HEK293 (cell line): Measurements from ENCODE around the gene BAK1.

Experiments used
- BCL11A ChIP-seq: fragments of 450-650 bp; formaldehyde crosslinking; IDR thresholded peaks from 2 replicates; pipeline ENCODE4 v1.5.1; 2016; ENCODE audit warnings: low read depth, missing biosample characterization, missing genetic modification characterization
- GLI2 ChIP-seq: fragments of 450-650 bp; formaldehyde crosslinking; IDR thresholded peaks from 2 replicates; pipeline ENCODE4; 2017; ENCODE audit warnings: missing biosample characterization, missing genetic modification characterization, low read depth, borderline replicate concordance
- KLF10 ChIP-seq: fragments of 450-650 bp; IDR thresholded peaks from 2 replicates; pipeline ENCODE4 v1.5.1; 2018; ENCODE audit warnings: missing biosample characterization, mild to moderate bottlenecking, missing genetic modification characterization
- KLF9 ChIP-seq: fragments of 450-650 bp; formaldehyde crosslinking; IDR thresholded peaks from 2 replicates; pipeline ENCODE4 v1.5.1; 2016; ENCODE audit warnings: missing biosample characterization, missing genetic modification characterization, low read depth
- PRDM1 ChIP-seq: fragments of 450-650 bp; formaldehyde crosslinking; IDR thresholded peaks from 2 replicates; pipeline ENCODE4; 2016; ENCODE audit warnings: missing biosample characterization, missing genetic modification characterization
- SALL2 ChIP-seq: fragments of 450-650 bp; formaldehyde crosslinking; IDR thresholded peaks from 2 replicates; pipeline ENCODE4 v1.5.0; 2017; ENCODE audit warnings: missing biosample characterization, mild to moderate bottlenecking, missing genetic modification characterization, borderline replicate concordance
- SP3 ChIP-seq: fragments of 450-650 bp; formaldehyde crosslinking; IDR thresholded peaks from 2 replicates; pipeline ENCODE4 v1.5.1; 2016; ENCODE audit warnings: missing biosample characterization, missing genetic modification characterization
- SP7 ChIP-seq: fragments of 450-650 bp; formaldehyde crosslinking; IDR thresholded peaks from 2 replicates; pipeline ENCODE4 v1.5.1; 2016; ENCODE audit warnings: missing biosample characterization, missing genetic modification characterization
- YY2 ChIP-seq: fragments of 450-650 bp; formaldehyde crosslinking; IDR thresholded peaks from 2 replicates; pipeline ENCODE4 v1.5.1; 2016; ENCODE audit warnings: missing biosample characterization, missing genetic modification characterization
- ZBTB48 ChIP-seq: fragments of 450-650 bp; formaldehyde crosslinking; IDR thresholded peaks from 2 replicates; pipeline ENCODE4 v1.5.1; 2016; ENCODE audit warnings: missing biosample characterization, missing genetic modification characterization
- ZBTB7A ChIP-seq: fragments of 450-650 bp; formaldehyde crosslinking; IDR thresholded peaks from 2 replicates; pipeline ENCODE4 v1.5.1; 2016; ENCODE audit warnings: low read depth, missing biosample characterization, missing genetic modification characterization
- ZFHX2 ChIP-seq: fragments of 450-650 bp; formaldehyde crosslinking; conservative IDR thresholded peaks from 2 replicates; pipeline ENCODE4 v1.5.1; 2016; ENCODE audit warnings: missing biosample characterization, missing genetic modification characterization
- ZFP41 ChIP-seq: fragments of 450-650 bp; formaldehyde crosslinking; IDR thresholded peaks from 2 replicates; pipeline ENCODE4 v1.5.1; 2016; ENCODE audit warnings: missing biosample characterization, missing genetic modification characterization, borderline replicate concordance
- ZNF121 ChIP-seq: fragments of 450-650 bp; formaldehyde crosslinking; IDR thresholded peaks from 2 replicates; pipeline ENCODE4 v1.5.1; 2016; ENCODE audit warnings: missing biosample characterization, missing genetic modification characterization
- ZNF140 ChIP-seq: fragments of 450-650 bp; formaldehyde crosslinking; IDR thresholded peaks from 2 replicates; pipeline ENCODE4 v1.5.1; 2016; ENCODE audit warnings: missing biosample characterization, missing genetic modification characterization
- ZNF146 ChIP-seq: fragments of 450-650 bp; formaldehyde crosslinking; IDR thresholded peaks from 2 replicates; pipeline ENCODE4 v1.5.1; 2016; ENCODE audit warnings: missing biosample characterization, missing genetic modification characterization
- ZNF155 ChIP-seq: fragments of 450-650 bp; formaldehyde crosslinking; IDR thresholded peaks from 2 replicates; pipeline ENCODE4 v1.5.1; 2016; ENCODE audit warnings: missing biosample characterization, missing genetic modification characterization
- ZNF211 ChIP-seq: fragments of 450-650 bp; formaldehyde crosslinking; IDR thresholded peaks from 2 replicates; pipeline ENCODE4 v1.5.1; 2016; ENCODE audit warnings: low read depth, missing biosample characterization, missing genetic modification characterization
- ZNF223 ChIP-seq: fragments of 450-650 bp; formaldehyde crosslinking; IDR thresholded peaks from 2 replicates; pipeline ENCODE4 v1.5.1; 2016; ENCODE audit warnings: missing biosample characterization, missing genetic modification characterization
- ZNF311 ChIP-seq: fragments of 450-650 bp; formaldehyde crosslinking; IDR thresholded peaks from 2 replicates; pipeline ENCODE4 v1.5.1; 2017; ENCODE audit warnings: missing biosample characterization, missing genetic modification characterization, borderline replicate concordance
- ZNF366 ChIP-seq: fragments of 450-650 bp; formaldehyde crosslinking; conservative IDR thresholded peaks from 2 replicates; pipeline ENCODE4 v1.5.1; 2016; ENCODE audit warnings: missing biosample characterization, missing genetic modification characterization
- ZNF404 ChIP-seq: fragments of 450-650 bp; formaldehyde crosslinking; IDR thresholded peaks from 2 replicates; pipeline ENCODE4 v1.5.1; 2017; ENCODE audit warnings: missing biosample characterization, missing genetic modification characterization
- ZNF501 ChIP-seq: fragments of 450-650 bp; formaldehyde crosslinking; IDR thresholded peaks from 2 replicates; pipeline ENCODE4 v1.5.1; 2016; ENCODE audit warnings: missing biosample characterization, missing genetic modification characterization
- ZNF529 ChIP-seq: fragments of 450-650 bp; formaldehyde crosslinking; IDR thresholded peaks from 2 replicates; pipeline ENCODE4 v1.5.1; 2017; ENCODE audit warnings: missing genetic modification characterization, missing biosample characterization; ENCODE audit not compliant: insufficient replicate concordance
- ZNF544 ChIP-seq: fragments of 450-650 bp; formaldehyde crosslinking; IDR thresholded peaks from 2 replicates; pipeline ENCODE4 v1.5.0; 2017; ENCODE audit warnings: missing biosample characterization, missing genetic modification characterization
- ZNF549 ChIP-seq: fragments of 450-650 bp; IDR thresholded peaks from 2 replicates; pipeline ENCODE4 v1.5.1; 2018; ENCODE audit warnings: missing biosample characterization, missing genetic modification characterization, mild to moderate bottlenecking, inconsistent platforms, moderate library complexity
- ZNF585B ChIP-seq: fragments of 450-650 bp; formaldehyde crosslinking; IDR thresholded peaks from 2 replicates; pipeline ENCODE4 v1.5.1; 2016; ENCODE audit warnings: missing biosample characterization, missing genetic modification characterization
- ZNF596 ChIP-seq: fragments of 450-650 bp; IDR thresholded peaks from 2 replicates; pipeline ENCODE4 v1.5.0; 2018; ENCODE audit warnings: missing biosample characterization, mild to moderate bottlenecking, missing genetic modification characterization, moderate library complexity
- ZNF658 ChIP-seq: fragments of 450-650 bp; formaldehyde crosslinking; IDR thresholded peaks from 2 replicates; pipeline ENCODE4; 2016; ENCODE audit warnings: missing biosample characterization, missing genetic modification characterization
- ZNF664 ChIP-seq: fragments of 450-650 bp; formaldehyde crosslinking; IDR thresholded peaks from 2 replicates; pipeline ENCODE4 v1.5.1; 2016; ENCODE audit warnings: missing biosample characterization, missing genetic modification characterization
- ZNF791 ChIP-seq: fragments of 450-650 bp; formaldehyde crosslinking; IDR thresholded peaks from 2 replicates; pipeline ENCODE4 v1.5.1; 2016; ENCODE audit warnings: missing biosample characterization, missing genetic modification characterization
- ZSCAN16 ChIP-seq: fragments of 450-650 bp; formaldehyde crosslinking; IDR thresholded peaks from 2 replicates; pipeline ENCODE4 v1.5.1; 2016; ENCODE audit warnings: missing biosample characterization, missing genetic modification characterization
- ZXDB ChIP-seq: fragments of 450-650 bp; formaldehyde crosslinking; IDR thresholded peaks from 2 replicates; pipeline ENCODE4 v1.5.1; 2016; ENCODE audit warnings: missing biosample characterization, missing genetic modification characterization
- TF ChIP-seq, protein P1 (sequence below): fragments of 450-650 bp; IDR thresholded peaks from 2 replicates; pipeline ENCODE4 v1.5.1; 2018; ENCODE audit warnings: missing biosample characterization, mild to moderate bottlenecking, missing genetic modification characterization
- TF ChIP-seq, protein P2 (sequence below): fragments of 450-650 bp; formaldehyde crosslinking; IDR thresholded peaks from 2 replicates; pipeline ENCODE4 v1.5.1; 2016; ENCODE audit warnings: missing biosample characterization, missing genetic modification characterization
- TF ChIP-seq, protein P3 (sequence below): fragments of 450-650 bp; formaldehyde crosslinking; IDR thresholded peaks from 2 replicates; pipeline ENCODE4 v1.5.1; 2016; ENCODE audit warnings: missing biosample characterization, missing genetic modification characterization
- TF ChIP-seq, protein P4 (sequence below): fragments of 450-650 bp; formaldehyde crosslinking; IDR thresholded peaks from 2 replicates; pipeline ENCODE4 v1.5.1; 2016; ENCODE audit warnings: missing biosample characterization, missing genetic modification characterization, low read depth

Gene BAK1

DNA sequence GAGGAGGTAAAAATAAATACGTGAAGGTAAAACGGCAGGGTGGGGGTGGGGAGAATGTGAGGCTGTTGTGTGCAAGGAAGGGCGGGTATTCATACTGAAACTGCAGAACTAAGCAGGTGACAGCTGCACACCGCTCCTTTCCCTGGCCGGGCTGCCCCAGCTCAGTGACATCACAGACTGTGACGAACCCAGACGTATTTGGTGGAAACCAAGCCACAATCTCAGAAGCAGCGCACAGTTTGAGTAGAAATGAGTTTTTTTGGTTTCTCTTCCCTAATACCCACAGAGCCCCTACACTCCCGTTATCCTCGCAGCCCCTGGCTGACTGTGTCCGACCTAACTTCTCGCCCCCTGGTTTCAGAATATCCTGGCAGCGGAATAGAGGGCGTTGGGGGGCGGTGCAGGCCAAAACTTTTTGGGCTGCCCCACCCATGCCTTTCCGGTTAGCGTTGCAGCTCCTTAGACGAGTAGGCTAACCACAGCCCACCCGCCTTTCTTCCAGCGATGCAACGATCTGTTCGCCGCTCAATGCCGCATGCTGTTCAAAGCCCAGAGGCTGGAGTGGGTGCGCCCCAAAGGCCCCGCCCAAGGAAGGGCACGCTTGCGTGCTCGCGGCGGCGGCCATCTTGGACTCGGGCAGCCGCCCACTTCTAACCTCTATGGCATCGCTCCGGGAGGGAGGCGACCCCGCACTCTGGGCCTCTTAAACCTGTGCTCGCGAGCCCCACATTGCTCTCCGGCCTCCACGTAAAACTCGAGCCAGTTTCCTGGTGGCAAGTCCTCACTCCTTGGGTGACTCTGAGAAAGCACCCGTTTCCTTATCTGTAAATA lies 9.1 kb downstream of the BAK1 start (continued):
- TF ChIP-seq ZFP41 (tag by site-specific recombination): no peak
- no peak for TF ChIP-seq ZNF658 (tag by site-specific recombination)
- no peak for TF ChIP-seq ZNF140 (tag by site-specific recombination)
- no peak for TF ChIP-seq BCL11A (tag by site-specific recombination)
- peak; percentile 90 for TF ChIP-seq ZFHX2
- TF ChIP-seq GLI2: no peak
- TF ChIP-seq ZNF146 (tag by site-specific recombination): no peak
- TF ChIP-seq, protein P1, sequence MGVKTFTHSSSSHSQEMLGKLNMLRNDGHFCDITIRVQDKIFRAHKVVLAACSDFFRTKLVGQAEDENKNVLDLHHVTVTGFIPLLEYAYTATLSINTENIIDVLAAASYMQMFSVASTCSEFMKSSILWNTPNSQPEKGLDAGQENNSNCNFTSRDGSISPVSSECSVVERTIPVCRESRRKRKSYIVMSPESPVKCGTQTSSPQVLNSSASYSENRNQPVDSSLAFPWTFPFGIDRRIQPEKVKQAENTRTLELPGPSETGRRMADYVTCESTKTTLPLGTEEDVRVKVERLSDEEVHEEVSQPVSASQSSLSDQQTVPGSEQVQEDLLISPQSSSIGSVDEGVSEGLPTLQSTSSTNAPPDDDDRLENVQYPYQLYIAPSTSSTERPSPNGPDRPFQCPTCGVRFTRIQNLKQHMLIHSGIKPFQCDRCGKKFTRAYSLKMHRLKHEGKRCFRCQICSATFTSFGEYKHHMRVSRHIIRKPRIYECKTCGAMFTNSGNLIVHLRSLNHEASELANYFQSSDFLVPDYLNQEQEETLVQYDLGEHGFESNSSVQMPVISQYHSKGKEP (tag by site-specific recombination): peak; percentile 77
- 0 out of 2 replicates have a peak, but pooled peaks have one; percentile 53 for TF ChIP-seq SP7 (tag by site-specific recombination)
- TF ChIP-seq ZNF664 (tag by site-specific recombination): no peak
- TF ChIP-seq ZNF223 (tag by site-specific recombination): no peak
- TF ChIP-seq KLF9 (tag by site-specific recombination): peak; percentile 98
- no peak; the same call in 1 of the 2 replicates for TF ChIP-seq ZBTB48 (tag by site-specific recombination)
- TF ChIP-seq, protein P2, sequence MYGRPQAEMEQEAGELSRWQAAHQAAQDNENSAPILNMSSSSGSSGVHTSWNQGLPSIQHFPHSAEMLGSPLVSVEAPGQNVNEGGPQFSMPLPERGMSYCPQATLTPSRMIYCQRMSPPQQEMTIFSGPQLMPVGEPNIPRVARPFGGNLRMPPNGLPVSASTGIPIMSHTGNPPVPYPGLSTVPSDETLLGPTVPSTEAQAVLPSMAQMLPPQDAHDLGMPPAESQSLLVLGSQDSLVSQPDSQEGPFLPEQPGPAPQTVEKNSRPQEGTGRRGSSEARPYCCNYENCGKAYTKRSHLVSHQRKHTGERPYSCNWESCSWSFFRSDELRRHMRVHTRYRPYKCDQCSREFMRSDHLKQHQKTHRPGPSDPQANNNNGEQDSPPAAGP: peak; percentile 64
- TF ChIP-seq SP3 (tag by site-specific recombination): peak; percentile 98
- peak; percentile 45 for TF ChIP-seq PRDM1 (tag by site-specific recombination)
- TF ChIP-seq ZBTB7A (tag by site-specific recombination): 0 out of 2 replicates have a peak, but pooled peaks have one; percentile 29
- TF ChIP-seq ZXDB: peak; percentile 67
- no peak for TF ChIP-seq ZNF791
- TF ChIP-seq ZNF155: no peak
- TF ChIP-seq ZNF501 (tag by site-specific recombination): peak; percentile 93
- TF ChIP-seq KLF10: peak; percentile 84
- TF ChIP-seq, protein P3, sequence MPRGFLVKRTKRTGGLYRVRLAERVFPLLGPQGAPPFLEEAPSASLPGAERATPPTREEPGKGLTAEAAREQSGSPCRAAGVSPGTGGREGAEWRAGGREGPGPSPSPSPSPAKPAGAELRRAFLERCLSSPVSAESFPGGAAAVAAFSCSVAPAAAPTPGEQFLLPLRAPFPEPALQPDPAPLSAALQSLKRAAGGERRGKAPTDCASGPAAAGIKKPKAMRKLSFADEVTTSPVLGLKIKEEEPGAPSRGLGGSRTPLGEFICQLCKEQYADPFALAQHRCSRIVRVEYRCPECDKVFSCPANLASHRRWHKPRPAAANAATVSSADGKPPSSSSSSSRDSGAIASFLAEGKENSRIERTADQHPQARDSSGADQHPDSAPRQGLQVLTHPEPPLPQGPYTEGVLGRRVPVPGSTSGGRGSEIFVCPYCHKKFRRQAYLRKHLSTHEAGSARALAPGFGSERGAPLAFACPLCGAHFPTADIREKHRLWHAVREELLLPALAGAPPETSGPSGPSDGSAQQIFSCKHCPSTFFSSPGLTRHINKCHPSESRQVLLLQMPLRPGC (tag by site-specific recombination): 0 out of 2 replicates have a peak, but pooled peaks have one; percentile 10
- peak; percentile 56 for TF ChIP-seq ZNF366 (tag by site-specific recombination)
- TF ChIP-seq, protein P4, sequence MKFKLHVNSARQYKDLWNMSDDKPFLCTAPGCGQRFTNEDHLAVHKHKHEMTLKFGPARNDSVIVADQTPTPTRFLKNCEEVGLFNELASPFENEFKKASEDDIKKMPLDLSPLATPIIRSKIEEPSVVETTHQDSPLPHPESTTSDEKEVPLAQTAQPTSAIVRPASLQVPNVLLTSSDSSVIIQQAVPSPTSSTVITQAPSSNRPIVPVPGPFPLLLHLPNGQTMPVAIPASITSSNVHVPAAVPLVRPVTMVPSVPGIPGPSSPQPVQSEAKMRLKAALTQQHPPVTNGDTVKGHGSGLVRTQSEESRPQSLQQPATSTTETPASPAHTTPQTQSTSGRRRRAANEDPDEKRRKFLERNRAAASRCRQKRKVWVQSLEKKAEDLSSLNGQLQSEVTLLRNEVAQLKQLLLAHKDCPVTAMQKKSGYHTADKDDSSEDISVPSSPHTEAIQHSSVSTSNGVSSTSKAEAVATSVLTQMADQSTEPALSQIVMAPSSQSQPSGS (tag by site-specific recombination): peak; percentile 57; the same call in 1 of the 2 replicates
- no peak for TF ChIP-seq ZNF211
- TF ChIP-seq ZNF585B (tag by site-specific recombination): no peak
- TF ChIP-seq ZNF121 (tag by site-specific recombination): no peak
- no peak for TF ChIP-seq ZNF544 (tag by site-specific recombination)
- TF ChIP-seq ZNF311 (tag by site-specific recombination): no peak
- no peak for TF ChIP-seq ZNF596 (tag by site-specific recombination)
- TF ChIP-seq YY2 (tag by site-specific recombination): peak; percentile 59; the same call in 1 of the 2 replicates
- TF ChIP-seq ZNF549: no peak
- TF ChIP-seq ZSCAN16 (tag by site-specific recombination): no peak
- TF ChIP-seq ZNF404 (tag by site-specific recombination): no peak
- TF ChIP-seq ZNF529: no peak
- no peak for TF ChIP-seq SALL2 (tag by site-specific recombination)
